HG03521 (cell line): ENCODE results near the gene RBM28.

Experiments used
- ATAC-seq: cut with Tn5 transposase; IDR thresholded peaks from one replicate; pipeline ENCODE4 v1.9.1; 2021; ENCODE audit warnings: mild to moderate bottlenecking, moderate library complexity; ENCODE audit not compliant: unreplicated experiment

RBM28 gene, protein sequence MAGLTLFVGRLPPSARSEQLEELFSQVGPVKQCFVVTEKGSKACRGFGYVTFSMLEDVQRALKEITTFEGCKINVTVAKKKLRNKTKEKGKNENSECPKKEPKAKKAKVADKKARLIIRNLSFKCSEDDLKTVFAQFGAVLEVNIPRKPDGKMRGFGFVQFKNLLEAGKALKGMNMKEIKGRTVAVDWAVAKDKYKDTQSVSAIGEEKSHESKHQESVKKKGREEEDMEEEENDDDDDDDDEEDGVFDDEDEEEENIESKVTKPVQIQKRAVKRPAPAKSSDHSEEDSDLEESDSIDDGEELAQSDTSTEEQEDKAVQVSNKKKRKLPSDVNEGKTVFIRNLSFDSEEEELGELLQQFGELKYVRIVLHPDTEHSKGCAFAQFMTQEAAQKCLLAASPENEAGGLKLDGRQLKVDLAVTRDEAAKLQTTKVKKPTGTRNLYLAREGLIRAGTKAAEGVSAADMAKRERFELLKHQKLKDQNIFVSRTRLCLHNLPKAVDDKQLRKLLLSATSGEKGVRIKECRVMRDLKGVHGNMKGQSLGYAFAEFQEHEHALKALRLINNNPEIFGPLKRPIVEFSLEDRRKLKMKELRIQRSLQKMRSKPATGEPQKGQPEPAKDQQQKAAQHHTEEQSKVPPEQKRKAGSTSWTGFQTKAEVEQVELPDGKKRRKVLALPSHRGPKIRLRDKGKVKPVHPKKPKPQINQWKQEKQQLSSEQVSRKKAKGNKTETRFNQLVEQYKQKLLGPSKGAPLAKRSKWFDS

DNA sequence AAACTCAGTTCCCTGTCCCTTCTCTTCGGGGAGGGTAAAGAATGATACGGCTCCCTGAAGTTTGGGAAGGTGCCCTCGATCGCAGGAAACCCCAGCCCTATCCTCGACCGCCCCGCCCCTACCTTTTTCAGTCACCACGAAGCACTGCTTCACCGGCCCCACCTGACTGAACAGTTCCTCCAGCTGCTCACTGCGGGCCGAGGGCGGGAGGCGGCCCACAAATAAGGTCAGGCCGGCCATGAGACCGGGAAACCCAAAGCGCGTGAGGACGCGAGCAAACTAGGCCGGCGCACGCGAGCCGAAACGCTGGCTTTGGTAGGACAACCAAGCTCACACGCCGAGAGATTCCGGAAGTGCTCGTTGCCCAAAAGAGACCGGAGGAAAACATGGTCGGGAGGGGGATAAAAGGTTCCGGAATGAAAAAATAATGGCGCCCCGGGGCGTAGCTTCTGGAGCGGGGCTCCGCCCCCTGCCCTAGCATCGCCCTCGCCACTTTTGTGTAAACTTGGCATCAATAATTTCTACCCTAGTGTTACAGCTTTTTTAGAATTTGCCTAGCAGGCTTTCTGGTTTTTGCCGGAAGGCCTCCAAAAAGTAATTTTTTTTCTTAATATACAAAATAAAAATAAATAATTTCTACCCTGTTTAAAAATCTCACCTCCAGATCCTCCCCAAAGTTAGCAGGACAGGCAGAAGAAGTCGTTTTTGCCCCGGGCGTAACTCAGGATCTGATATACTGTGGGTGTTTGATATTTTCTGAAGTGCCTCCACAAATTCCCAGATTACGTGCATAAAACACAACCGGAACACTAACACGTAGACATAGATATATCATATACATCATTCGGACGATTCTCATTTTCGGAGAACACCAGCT, at the start of gene RBM28:
Gene RBM28, minus strand, starts transcription at position 355 of the 877 bp plus-strand sequence. Its CDS starts 115 bp downstream, at position 240.
- ATAC-seq, result peak; percentile 88

GRCh38 chr7:128392446-128393327, 49.0 kb upstream of the RBM28 start:
- no peak for ATAC-seq

DNA sequence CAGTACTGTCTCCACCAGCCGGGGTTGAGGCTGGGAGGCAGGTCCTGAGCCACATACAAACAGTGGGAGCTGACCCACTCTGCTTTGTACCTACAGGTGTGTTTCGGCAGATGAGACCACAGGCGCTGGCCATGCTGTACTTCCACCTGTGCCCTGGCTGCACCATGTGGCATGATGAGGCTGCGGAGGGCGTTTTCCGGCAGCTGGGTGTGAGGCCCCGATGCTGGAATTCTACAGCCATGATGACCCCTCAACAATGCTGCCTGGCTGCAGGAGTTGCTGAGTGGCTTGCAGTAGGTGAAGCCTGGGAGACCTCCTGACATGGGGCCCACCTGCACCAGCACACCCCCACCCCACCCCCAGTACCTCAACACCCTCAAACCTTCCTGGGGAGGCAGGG, 48.1 kb upstream of the RBM28 start:
- ATAC-seq, result no peak

GRCh38 chr7:128390871-128391565, 47.3 kb upstream of the RBM28 start:
- ATAC-seq, result no peak

DNA sequence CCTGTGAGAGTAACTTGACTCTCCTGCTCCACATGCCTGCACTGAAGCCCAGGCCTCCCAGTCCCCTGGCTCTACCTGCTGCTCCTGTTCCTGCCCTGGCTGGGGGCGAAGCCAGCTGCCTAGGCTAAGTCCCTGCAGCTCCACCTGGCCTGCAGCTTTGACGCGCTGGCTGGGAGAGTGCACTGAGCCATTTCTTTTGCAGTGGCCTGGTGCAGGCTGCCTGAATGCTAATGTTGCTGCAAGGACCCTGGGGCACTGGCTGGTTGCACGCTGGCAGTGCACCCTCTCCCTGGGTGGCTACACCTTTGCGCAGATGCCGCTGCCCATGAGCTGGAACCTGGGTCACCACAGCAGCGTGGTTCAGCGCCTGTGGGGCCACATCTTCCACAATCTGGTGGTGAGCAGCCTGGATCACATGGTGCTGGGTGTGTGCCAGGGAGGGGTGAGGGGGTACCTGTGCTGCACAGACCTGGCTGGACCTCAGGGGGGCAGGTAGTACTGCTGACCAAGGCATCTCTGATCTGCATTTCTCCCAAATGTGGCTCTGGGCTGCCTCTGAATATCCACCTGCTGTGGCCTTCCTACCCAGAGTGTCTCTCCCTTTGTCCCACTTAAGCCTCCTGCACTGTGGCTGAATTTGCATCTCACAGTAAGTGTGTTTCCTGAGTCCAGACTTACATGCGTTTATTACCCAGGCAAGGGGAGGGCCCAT, 46.1 kb upstream of the RBM28 start:
- no peak for ATAC-seq

DNA sequence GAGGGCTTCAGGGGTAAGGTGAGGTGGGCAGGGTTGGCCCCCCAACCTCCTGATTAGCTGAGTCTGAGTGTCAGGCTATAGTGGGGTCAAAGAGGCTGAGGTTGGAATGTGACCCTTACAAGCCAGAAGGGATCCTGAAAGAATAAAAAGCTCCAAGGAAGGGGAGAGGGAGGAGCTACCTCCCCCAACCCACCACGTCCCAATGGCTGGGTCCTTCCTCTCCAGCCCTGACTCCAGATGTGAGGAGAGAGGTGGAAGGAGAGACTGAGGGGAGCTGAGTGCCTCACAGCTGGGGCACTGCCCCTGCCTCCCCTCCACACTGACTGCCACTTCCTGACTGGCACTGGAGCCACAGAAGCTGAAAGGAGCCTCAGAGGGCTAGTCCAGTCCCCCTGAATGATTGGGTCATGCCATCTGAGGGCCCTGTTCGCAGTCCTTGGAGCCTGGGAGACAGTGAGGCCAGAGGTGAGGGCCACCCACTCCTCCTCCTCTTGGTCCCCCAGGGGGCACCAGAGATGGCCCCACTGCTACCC, 45.4 kb upstream of the RBM28 start:
- ATAC-seq, result no peak

DNA sequence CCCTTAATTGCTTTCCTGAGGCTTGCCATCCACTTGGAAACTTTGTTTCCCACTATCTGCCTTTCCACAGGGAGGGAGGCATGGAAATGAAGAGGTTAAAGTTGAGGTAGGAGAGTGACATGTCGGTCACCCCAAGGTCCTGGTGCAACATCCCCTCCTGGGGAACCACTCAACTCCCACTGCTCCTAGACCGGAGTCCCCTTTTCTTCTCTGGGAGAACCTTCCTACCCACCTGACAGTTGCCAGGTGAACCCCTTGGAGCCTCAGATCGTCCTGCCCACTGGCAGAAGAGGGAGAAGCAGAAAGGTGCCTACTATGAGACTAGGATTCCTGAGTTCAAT, 44.4 kb upstream of the RBM28 start:
- no peak for ATAC-seq

DNA sequence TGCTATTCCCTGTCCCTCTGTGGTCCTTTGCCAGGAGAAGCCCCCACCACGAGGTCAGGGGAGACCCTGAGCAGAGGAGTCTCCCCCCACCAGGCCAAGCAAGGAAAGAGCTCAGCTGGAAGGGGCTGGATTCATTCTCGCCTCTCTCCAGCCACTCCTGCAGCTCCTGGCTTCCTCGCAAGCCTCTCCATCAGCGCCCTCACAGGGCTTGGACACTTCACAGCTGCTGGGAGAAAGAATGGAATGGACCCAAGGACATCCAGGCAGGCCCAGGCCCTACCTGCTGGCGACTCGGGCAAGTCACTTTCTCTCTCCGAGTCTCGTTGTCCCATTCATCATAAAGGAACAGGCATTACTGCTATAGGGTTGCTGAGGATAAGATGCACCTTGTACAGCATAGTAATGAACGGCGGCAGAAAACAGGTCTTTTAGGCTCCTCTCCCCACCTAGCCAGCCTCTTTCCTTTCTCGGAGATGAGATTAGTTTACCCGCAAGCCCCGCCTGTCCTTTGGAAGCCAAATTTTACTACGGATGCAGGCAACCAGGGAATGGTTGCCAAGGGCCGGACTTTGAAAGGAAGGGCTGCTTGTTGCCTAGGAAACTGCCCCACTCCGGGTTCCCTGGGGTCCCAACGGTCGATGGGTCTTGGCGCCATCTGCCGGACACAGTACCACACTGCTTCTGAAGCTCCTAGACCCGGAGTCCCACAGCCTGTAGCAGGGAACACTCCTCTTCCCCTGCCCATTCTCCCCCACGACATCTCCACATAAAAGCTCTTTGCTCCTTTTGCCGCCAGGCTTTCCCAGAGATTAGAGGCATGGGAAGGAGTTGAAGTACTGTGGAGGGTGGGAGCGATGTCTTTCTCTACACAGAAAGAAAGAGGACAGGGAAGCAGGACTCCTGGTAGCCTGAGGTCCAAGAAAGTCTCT, 43.8 kb upstream of the RBM28 start:
- peak; percentile 65 for ATAC-seq

DNA sequence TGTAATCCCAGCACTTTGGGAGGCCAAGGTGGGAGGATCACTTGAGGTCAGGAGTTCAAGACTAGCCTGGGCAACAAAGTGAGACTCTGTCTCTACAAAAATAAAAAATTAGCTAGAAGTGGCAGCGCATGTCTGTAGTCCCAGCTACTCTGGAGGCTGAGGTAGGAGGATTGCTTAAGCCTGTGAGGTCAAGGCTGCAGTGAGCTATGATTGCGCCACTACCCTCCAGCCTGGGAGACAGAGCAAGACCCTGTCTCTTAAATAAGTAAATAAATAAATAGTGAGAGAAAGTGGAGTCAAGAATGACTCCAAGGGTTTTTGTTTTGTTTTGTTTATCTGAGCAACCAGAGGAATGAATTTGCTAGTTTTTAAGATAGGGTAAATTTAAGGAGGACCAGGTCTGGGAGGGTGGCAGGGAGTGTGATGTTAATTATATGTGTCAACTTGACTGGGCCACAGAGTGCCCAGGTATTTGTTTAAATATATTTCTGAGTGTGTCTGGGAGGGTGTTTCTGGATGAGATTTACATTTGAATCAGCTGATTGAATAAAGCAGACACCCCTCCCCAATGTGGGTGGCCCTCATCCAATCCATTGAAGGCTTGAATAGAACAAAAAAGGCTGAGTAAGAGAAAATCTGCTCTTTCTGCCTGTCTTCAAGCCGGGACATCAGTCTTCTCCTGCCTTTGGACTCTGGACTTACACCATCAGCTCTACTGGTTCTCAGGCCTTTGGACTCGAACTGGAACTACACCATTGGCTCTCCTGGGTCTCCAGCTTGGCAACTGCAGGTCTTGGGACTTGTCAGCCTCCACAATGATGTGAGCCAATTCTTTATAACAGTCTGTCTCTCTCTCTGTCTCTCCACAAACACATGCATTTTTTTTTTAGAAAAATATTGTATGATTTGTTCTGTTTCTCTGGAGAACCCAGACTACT, 42.5 kb upstream of the RBM28 start:
- no peak for ATAC-seq

- ATAC-seq, result no peak
These were observed 41.0 kb upstream of the RBM28 start for GRCh38 chr7:128384726-128385125.

DNA sequence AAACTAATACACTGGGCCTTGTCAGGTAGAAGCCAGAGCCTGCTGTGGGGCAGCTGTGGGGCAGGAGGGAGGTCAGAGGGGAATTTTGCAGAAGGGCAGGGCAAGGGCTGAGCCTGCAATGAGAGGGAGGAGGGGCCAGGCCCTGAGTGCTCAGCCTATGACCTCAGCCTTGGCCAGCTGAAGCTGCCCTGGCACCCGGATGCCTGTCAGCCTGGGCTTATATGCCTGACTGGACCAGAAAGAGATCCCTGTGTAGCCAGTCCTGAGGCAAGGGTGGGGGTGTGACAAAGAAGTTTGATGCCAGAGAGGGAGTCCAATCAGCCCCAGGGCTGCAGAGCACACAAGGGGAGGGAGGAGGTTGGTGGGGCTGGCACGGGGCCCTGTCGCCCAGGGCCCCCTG, 40.1 kb upstream of the RBM28 start:
- no peak for ATAC-seq

GRCh38 chr7:128381161-128381821, 37.6 kb upstream of the RBM28 start:
- ATAC-seq, result no peak

DNA sequence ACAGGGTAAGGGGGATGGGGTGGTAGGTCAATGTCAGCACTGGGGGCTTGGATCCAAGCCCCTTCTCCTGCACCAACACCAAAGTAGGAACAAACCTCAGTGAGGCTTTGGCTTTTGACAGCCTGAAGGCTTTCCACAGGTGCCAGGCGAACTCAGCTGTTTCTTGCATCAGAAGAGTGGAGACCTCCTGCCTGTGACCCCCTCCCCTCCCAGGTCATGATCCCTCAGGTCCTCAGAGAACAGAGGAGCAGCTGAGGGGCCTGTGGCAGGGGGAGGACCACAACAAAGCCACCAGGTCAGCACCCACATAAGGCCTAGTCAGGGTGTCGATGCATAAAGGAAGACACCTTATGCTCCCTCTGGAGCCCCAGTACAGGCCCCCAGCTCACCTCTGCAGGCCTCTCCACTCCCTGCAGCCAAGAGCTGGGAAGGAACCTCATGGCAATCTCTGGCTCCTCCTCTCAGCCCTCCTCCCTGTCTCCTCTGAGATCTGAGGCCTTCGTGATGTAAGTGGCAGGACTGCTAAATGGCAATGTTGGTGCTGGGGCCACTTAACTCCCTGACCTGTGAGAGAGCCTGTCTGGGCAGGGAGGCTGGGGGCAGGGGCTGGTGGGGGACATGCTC, 36.9 kb upstream of the RBM28 start:
- ATAC-seq, result no peak

DNA sequence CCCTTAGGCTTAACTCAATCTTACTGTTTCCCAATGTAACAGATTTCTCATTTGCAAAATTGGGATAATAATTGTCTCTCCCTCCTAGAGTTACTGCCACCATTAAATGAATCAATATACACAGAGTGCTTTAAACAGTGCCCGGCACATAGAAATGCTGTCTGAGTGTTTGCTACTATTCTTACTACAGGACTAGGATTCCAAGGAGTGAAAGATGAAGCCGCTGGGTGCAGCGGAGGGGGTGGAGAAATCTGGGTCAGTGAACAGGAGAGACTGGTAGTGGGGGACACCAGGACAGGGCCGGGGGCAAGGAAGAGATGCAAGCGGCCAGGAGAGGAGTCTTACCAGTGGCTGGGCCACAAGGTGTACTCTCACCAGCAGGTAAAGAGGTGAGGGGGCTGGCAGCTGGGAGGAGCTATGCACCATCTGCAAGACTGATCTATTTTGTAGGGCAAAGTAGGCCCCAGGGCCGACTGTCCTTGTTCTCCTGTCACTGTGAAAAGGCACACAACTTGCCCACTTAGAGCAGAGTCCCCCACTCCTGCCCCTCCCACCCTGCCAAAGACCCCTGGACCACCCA, 36.3 kb upstream of the RBM28 start:
- no peak for ATAC-seq

GRCh38 chr7:128378637-128379036, 34.9 kb upstream of the RBM28 start:
- no peak for ATAC-seq
